ENCODE data around the gene MAML3.

DNA sequence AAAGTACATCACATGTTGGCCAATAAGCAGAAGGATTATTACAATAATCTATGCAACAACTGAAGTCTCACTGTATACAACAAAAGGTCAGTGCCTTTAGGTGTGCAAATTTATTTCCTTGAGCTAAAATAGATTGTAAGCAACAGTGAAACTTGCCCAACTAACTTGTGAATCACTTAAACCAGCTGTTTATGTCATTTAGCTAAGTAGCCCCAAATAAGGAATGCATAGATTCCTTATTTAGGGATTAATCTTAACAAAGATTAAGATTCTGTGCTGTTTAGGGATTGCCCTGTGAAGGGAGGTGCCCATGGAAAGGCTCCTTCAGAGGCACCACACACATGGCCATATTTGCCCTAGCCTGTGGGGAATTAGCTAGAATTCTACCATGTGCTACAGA lies 168.6 kb downstream of the MAML3 start:
- TF ChIP-seq, protein P1, sequence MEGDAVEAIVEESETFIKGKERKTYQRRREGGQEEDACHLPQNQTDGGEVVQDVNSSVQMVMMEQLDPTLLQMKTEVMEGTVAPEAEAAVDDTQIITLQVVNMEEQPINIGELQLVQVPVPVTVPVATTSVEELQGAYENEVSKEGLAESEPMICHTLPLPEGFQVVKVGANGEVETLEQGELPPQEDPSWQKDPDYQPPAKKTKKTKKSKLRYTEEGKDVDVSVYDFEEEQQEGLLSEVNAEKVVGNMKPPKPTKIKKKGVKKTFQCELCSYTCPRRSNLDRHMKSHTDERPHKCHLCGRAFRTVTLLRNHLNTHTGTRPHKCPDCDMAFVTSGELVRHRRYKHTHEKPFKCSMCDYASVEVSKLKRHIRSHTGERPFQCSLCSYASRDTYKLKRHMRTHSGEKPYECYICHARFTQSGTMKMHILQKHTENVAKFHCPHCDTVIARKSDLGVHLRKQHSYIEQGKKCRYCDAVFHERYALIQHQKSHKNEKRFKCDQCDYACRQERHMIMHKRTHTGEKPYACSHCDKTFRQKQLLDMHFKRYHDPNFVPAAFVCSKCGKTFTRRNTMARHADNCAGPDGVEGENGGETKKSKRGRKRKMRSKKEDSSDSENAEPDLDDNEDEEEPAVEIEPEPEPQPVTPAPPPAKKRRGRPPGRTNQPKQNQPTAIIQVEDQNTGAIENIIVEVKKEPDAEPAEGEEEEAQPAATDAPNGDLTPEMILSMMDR (IDR thresholded peaks at IDR 0.05; ENCODE audit: low read depth, low read length) = no peak
- no peak for TF ChIP-seq POLR2A (IDR thresholded peaks at IDR 0.05; ENCODE audit: extremely low read depth, insufficient read length)

Data from NB4 (cell line).